ENCODE results near the gene CDK18.

- TF ChIP-seq, protein P1, sequence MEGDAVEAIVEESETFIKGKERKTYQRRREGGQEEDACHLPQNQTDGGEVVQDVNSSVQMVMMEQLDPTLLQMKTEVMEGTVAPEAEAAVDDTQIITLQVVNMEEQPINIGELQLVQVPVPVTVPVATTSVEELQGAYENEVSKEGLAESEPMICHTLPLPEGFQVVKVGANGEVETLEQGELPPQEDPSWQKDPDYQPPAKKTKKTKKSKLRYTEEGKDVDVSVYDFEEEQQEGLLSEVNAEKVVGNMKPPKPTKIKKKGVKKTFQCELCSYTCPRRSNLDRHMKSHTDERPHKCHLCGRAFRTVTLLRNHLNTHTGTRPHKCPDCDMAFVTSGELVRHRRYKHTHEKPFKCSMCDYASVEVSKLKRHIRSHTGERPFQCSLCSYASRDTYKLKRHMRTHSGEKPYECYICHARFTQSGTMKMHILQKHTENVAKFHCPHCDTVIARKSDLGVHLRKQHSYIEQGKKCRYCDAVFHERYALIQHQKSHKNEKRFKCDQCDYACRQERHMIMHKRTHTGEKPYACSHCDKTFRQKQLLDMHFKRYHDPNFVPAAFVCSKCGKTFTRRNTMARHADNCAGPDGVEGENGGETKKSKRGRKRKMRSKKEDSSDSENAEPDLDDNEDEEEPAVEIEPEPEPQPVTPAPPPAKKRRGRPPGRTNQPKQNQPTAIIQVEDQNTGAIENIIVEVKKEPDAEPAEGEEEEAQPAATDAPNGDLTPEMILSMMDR (IDR thresholded peaks at IDR 0.05) = no peak
- TF ChIP-seq POLR2A (IDR thresholded peaks at IDR 0.05; ENCODE audit: low read depth) = no peak
- no peak for TF ChIP-seq EP300 (IDR thresholded peaks at IDR 0.05)
These were observed 41.5 kb downstream of the CDK18 start for GRCh38 chr1:205545991-205546390.
